SU-DHL-6 (cell line): Measurements from ENCODE around the gene PRKCE.

Experiments used
- H2AFZ ChIP-seq: fragments of 200-600 bp; sonication (generic); 2 replicates; pipeline ENCODE4 v1.6.1; 2014; ENCODE audit warnings: low read depth, mild to moderate bottlenecking, moderate library complexity, mixed read lengths, antibody characterized with exemption, low read length; ENCODE audit not compliant: severe bottlenecking
- H3F3A ChIP-seq: fragments of 200-600 bp; shearing (Covaris generic); 2 replicates; pipeline ENCODE4 v1.6.0; 2016; ENCODE audit warnings: antibody characterized with exemption, mild to moderate bottlenecking; ENCODE audit not compliant: insufficient read depth
- H3K27ac ChIP-seq: fragments of 200-600 bp; sonication (generic); 2 replicates; pipeline ENCODE4 v1.5.1; 2016; ENCODE audit warnings: low read depth, mild to moderate bottlenecking, low read length, moderate library complexity, mixed read lengths
- H3K27me3 ChIP-seq: fragments of 200-600 bp; sonication (generic), shearing (Covaris generic); 2 replicates; pipeline ENCODE4 v1.6.0; 2014; ENCODE audit warnings: mild to moderate bottlenecking, low read length
- H3K36me3 ChIP-seq: fragments of 200-600 bp; sonication (generic); 2 replicates; pipeline ENCODE4 v1.6.1; 2014; ENCODE audit warnings: mild to moderate bottlenecking, low read length, mixed read lengths
- H3K4me2 ChIP-seq: fragments of 300-600, 200-600 bp; shearing (Covaris generic), sonication (generic); 2 replicates; pipeline ENCODE4 v1.6.0; 2014; ENCODE audit warnings: low read length, low read depth, mild to moderate bottlenecking; ENCODE audit not compliant: poor library complexity, severe bottlenecking
- H3K4me3 ChIP-seq: fragments of 200-600 bp; sonication (generic); 2 replicates; pipeline ENCODE4 v1.5.1; 2014; ENCODE audit warnings: antibody characterized with exemption, low read length, mild to moderate bottlenecking, mixed read lengths; ENCODE audit not compliant: insufficient read depth, poor library complexity, severe bottlenecking
- H3K79me2 ChIP-seq: fragments of 200-600 bp; sonication (generic); 2 replicates; pipeline ENCODE4 v1.6.1; 2014; ENCODE audit warnings: mild to moderate bottlenecking, low read length, moderate library complexity; ENCODE audit not compliant: insufficient read depth
- H3K9ac ChIP-seq: fragments of 200-600 bp; sonication (generic); 2 replicates; pipeline ENCODE4 v1.7.0; 2014; ENCODE audit warnings: mild to moderate bottlenecking, low read length
- H3K9me2 ChIP-seq: fragments of 200-600 bp; sonication (generic); replicated peaks from 2 replicates; pipeline ENCODE4 v1.6.1; 2014; ENCODE audit warnings: low read length; ENCODE audit not compliant: insufficient read depth
- H3K9me3 ChIP-seq: fragments of 200-600 bp; sonication (generic); 2 replicates; pipeline ENCODE4 v1.6.1; 2014; ENCODE audit warnings: low read length, mixed read lengths; ENCODE audit not compliant: insufficient read depth
- H4K20me1 ChIP-seq: fragments of 200-600 bp; sonication (generic); 2 replicates; pipeline ENCODE4 v1.6.1; 2014; ENCODE audit warnings: low read depth, mild to moderate bottlenecking, antibody characterized with exemption, low read length, moderate library complexity, mixed read lengths
- EZH2phosphoT487 ChIP-seq: fragments of 200-600 bp; sonication (generic), shearing (Covaris generic); conservative IDR thresholded peaks from 2 replicates; pipeline ENCODE4 v1.6.1; 2018; ENCODE audit warnings: mild to moderate bottlenecking, antibody characterized with exemption, low read length, moderate library complexity, mixed read lengths
- TF ChIP-seq, protein P1 (sequence below): fragments of 200-600 bp; sonication (generic); IDR thresholded peaks from one replicate; pipeline ENCODE4 v1.5.1; 2017; ENCODE audit warnings: antibody characterized with exemption, mild to moderate bottlenecking, low read length, moderate library complexity; ENCODE audit not compliant: insufficient read depth, poor library complexity, severe bottlenecking

PRKCE gene

DNA sequence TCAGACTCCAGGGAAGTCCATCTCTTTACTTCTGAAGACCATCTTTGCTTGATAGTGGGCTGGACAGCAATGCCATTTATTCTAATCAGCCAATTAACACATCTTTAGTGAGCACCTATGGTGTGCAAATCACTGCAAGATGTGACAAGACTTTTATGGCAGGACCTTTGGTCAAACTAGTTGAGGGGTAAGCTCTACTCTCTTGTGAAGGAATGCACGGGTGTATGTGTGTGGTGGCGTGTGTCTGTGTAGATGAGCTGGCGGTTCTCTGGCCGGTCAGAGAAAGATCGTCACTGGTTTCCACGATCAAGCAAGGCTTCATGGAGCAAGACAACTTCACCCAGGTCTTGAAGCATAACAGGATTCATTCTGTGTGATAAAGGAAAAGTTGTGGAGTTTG, 364.6 kb downstream of the PRKCE start:
- H3F3A ChIP-seq: no peaks in the 10 kb centered on the region
- H3K27me3 ChIP-seq: no peaks in the 10 kb centered on the region
- H3K36me3 ChIP-seq: no peaks in the 10 kb centered on the region
- no peaks in the 10 kb centered on the region for H3K79me2 ChIP-seq
- TF ChIP-seq, protein P1, sequence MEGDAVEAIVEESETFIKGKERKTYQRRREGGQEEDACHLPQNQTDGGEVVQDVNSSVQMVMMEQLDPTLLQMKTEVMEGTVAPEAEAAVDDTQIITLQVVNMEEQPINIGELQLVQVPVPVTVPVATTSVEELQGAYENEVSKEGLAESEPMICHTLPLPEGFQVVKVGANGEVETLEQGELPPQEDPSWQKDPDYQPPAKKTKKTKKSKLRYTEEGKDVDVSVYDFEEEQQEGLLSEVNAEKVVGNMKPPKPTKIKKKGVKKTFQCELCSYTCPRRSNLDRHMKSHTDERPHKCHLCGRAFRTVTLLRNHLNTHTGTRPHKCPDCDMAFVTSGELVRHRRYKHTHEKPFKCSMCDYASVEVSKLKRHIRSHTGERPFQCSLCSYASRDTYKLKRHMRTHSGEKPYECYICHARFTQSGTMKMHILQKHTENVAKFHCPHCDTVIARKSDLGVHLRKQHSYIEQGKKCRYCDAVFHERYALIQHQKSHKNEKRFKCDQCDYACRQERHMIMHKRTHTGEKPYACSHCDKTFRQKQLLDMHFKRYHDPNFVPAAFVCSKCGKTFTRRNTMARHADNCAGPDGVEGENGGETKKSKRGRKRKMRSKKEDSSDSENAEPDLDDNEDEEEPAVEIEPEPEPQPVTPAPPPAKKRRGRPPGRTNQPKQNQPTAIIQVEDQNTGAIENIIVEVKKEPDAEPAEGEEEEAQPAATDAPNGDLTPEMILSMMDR: no peak
- no peak for TF ChIP-seq EZH2phosphoT487
- no peaks in the 10 kb centered on the region for H3K9me3 ChIP-seq
- H3K4me2 ChIP-seq: no peak overlapping the region
- H3K27ac ChIP-seq: no peak overlapping the region
- no peaks in the 10 kb centered on the region for H4K20me1 ChIP-seq
- no peak overlapping the region for H2AFZ ChIP-seq
- no peak overlapping the region for H3K4me3 ChIP-seq
- no peaks in the 10 kb centered on the region for H3K9me2 ChIP-seq
- H3K9ac ChIP-seq: no peak overlapping the region

DNA sequence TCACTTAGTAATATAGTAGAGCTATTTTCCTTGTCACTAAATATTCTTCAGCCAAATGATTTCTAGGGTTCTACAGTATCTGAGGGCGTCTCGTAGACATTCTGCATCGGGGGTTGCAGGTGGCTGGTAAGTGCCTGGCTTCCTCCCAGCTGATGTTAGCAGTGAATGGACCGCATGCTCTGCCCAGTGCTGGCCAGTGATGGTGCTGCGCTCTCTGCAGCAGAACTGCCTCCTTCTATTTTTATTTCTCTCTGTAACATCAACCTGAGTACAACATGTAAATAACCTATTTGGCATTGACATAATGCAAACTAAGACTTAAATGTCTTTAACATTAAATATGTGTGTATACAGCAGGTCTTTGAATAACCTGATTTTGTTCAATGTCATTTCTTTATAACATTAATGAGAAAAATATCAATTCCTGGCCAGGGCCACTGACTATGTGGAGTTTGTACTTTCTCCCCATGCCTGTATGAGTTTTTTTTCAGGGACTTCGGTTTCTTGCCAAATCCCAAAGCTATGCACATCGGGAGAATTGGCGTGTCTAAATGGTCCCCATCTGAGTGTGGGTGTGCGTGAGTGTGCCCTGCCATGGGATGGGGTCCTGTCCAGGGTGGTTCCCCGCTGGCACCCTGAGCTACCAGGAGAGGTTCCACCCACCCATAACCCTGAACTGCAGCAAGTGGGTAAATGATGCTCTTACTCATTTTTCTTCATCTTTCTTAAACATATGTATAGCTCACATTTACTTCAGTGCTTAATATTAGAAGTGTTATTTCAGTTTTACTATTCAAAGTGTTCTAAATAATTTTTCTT, 367.5 kb downstream of the PRKCE start:
- Histone ChIP-seq H3K4me2 (no peak overlapping the region), H3K9me2 (no peaks in the 10 kb centered on the region), H2AFZ (no peak overlapping the region), H3F3A (no peaks in the 10 kb centered on the region), H3K79me2 (no peaks in the 10 kb centered on the region), H3K9ac (no peak overlapping the region), H3K36me3 (no peaks in the 10 kb centered on the region), H4K20me1 (no peaks in the 10 kb centered on the region), H3K4me3 (no peak overlapping the region), H3K27ac (no peak overlapping the region), H3K9me3 (no peaks in the 10 kb centered on the region), H3K27me3 (no peaks in the 10 kb centered on the region)
- TF ChIP-seq EZH2phosphoT487: no peak
- TF ChIP-seq, protein P1: no peak

DNA sequence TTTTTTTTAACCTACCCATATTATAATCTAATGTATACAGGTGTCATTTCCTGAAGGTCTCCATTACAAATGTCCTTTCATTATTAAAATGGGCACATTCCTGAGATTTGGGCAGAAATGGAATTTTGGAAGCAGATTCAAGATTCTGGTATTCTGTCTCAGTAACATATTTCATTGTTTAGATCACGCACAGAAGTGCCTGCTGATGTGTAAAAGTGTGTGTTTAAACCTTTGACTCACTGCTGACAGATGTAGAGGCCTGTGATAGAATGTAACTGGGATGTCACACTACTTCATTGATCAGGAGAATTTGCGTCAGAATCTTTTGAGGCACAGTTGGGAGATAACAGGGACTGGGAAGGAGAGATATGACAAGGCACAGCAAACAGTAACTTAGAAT, 368.9 kb downstream of the PRKCE start:
- H3F3A ChIP-seq: no peaks in the 10 kb centered on the region
- no peak overlapping the region for H3K27ac ChIP-seq
- TF ChIP-seq EZH2phosphoT487: no peak
- H2AFZ ChIP-seq: no peak overlapping the region
- H3K36me3 ChIP-seq: no peaks in the 10 kb centered on the region
- no peaks in the 10 kb centered on the region for H3K9me2 ChIP-seq
- no peak overlapping the region for H3K4me2 ChIP-seq
- H4K20me1 ChIP-seq: no peaks in the 10 kb centered on the region
- no peak overlapping the region for H3K9ac ChIP-seq
- H3K4me3 ChIP-seq: no peak overlapping the region
- no peaks in the 10 kb centered on the region for H3K27me3 ChIP-seq
- H3K79me2 ChIP-seq: no peaks in the 10 kb centered on the region
- H3K9me3 ChIP-seq: no peaks in the 10 kb centered on the region

DNA sequence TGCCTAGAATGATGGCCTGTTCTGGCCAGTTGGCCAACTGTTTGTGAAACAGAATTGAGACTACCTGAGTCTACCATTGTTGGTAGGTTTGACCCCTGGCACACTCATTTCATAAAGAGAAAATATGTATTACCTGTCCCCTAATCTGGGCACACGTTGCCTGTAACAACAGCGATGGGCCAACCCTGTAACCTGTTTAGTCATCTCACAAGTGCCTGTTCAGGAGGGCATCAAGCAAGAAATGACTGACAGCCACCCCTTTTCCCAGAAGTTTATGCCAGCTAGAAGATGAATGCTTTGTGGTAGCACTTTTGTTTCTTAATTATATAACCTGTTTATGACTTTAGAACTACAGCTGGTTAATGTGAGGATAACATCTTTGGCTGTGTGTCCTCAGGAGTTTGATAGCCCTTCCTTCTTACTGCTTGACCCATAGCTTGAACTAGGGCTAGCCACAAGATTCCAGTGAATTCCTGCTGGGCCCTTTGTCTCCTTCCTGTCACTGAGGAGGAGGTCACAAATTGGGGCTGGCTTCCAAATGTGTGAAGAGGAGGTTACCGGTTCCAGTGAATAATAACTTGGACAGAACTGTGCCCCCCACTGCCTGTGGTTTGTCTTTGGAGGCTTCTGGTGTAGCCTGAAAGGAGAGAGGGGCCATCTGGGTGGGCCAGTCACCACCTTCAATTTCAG, 371.8 kb downstream of the PRKCE start:
- Histone ChIP-seq H3K36me3 (no peaks in the 10 kb centered on the region), H3K27ac (no peak overlapping the region), H2AFZ (no peak overlapping the region), H3K9me2 (no peaks in the 10 kb centered on the region), H3K27me3 (no peaks in the 10 kb centered on the region), H3K9ac (no peak overlapping the region), H3K79me2 (no peaks in the 10 kb centered on the region), H3F3A (no peaks in the 10 kb centered on the region), H3K4me2 (no peak overlapping the region), H3K4me3 (no peak overlapping the region), H4K20me1 (no peaks in the 10 kb centered on the region), H3K9me3 (no peaks in the 10 kb centered on the region)
- no peak for TF ChIP-seq EZH2phosphoT487
- TF ChIP-seq, protein P1: no peak
